Adipocyte (in vitro differentiated cells): ENCODE measurements around the gene KRTAP6-2.

Experiments used
- DNase-seq: peaks from one replicate; pipeline ENCODE4 v3.0.0-alpha.2; 2015; ENCODE audit warnings: low read depth
- H3K27me3 ChIP-seq: replicated peaks from 2 replicates; pipeline ENCODE4 v1.7.0; 2013; ENCODE audit warnings: mild to moderate bottlenecking, low read length, moderate library complexity; ENCODE audit not compliant: control insufficient read depth, insufficient read depth
- H3K36me3 ChIP-seq: 2 replicates; pipeline ENCODE4 v1.7.0; 2013; ENCODE audit warnings: low read length, mild to moderate bottlenecking, moderate library complexity; ENCODE audit not compliant: control insufficient read depth, insufficient read depth, severe bottlenecking
- H3K4me1 ChIP-seq: 2 replicates; pipeline ENCODE4 v1.7.0; 2013; ENCODE audit warnings: mild to moderate bottlenecking, low read length, moderate library complexity; ENCODE audit not compliant: control insufficient read depth, insufficient read depth
- H3K4me3 ChIP-seq: 2 replicates; pipeline ENCODE4 v1.7.0; 2013; ENCODE audit warnings: mild to moderate bottlenecking, low read length, moderate library complexity
- H3K9ac ChIP-seq: 2 replicates; pipeline ENCODE4 v1.7.0; 2013; ENCODE audit warnings: mild to moderate bottlenecking, low read length, moderate library complexity
- H3K9me3 ChIP-seq: 2 replicates; pipeline ENCODE4 v1.7.0; 2013; ENCODE audit warnings: mild to moderate bottlenecking, low read length, moderate library complexity; ENCODE audit not compliant: control insufficient read depth

KRTAP6-2 gene

DNA sequence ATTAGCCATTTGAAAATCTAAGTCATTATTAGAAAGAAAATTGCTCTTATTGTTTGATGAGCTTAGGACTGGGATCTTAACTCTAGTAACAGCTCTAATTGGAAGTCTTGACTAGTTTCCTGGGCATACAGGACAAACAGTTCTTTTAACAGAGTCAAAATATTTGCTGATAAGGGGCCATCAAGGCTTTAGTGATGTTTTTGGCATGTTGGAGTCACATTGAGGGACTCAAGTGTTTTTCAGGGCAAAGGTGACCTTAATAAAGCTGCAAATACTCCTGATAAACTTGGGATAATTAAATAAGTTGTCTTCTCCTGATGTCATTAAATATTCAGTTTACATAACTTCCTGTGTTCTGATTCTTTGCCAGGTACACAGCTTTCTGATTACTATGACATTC is 31.1 kb downstream of the KRTAP6-2 start:
- no peak for DNase-seq
- H3K4me1 ChIP-seq: no peaks in the 10 kb centered on the region
- H3K9me3 ChIP-seq: no peaks in the 10 kb centered on the region
- H3K27me3 ChIP-seq: no peaks in the 10 kb centered on the region
- no peaks in the 10 kb centered on the region for H3K36me3 ChIP-seq
- H3K4me3 ChIP-seq: no peak overlapping the region
- no peak overlapping the region for H3K9ac ChIP-seq

DNA sequence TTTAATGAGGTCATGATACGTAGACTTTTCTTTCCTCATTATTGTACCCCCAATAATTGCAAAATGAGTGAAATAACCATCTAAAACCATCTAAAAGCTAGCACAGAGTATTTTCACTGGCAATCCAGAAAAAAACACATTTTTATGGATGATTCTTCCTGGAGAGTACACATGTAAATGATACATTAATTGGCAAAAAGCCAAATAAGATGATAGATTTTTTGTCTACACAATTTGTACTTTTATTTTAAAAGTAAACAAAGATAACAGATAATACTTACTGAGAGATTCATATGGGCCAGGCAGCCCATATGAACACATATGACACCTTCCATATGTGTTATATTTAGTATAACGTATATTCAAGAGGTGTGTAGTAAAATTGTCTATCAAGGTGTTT is 35.1 kb downstream of the KRTAP6-2 start:
- DNase-seq: no peak
- Histone ChIP-seq H3K4me1 (no peaks in the 10 kb centered on the region), H3K27me3 (no peaks in the 10 kb centered on the region)

DNA sequence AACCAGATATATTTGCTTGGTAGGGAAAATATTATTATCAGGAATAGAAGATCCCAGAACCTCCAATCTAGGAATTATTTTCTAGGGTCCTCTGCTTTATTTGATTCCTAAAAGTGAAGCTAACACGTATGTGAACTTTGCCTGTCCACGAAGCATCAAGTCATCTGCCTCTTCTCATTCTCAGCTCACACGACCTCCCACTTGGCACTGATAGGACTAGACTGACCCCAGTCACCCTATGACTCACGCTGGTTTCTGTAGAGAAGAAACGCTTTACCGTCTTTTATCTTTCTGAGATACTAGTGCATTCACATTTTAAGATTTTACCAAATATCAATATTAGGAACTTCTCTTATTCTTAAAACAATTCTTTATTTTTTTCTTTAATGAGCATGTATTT is 35.6 kb downstream of the KRTAP6-2 start:
- Histone ChIP-seq H3K27me3 (no peaks in the 10 kb centered on the region), H3K9ac (no peak overlapping the region), H3K4me1 (no peaks in the 10 kb centered on the region), H3K4me3 (no peak overlapping the region), H3K36me3 (no peaks in the 10 kb centered on the region), H3K9me3 (no peaks in the 10 kb centered on the region)
- DNase-seq: no peak

More for the DNA sequence above, 35.1 kb downstream of the KRTAP6-2 start:
- Histone ChIP-seq H3K9me3 (no peaks in the 10 kb centered on the region), H3K9ac (no peak overlapping the region), H3K36me3 (no peaks in the 10 kb centered on the region), H3K4me3 (no peak overlapping the region)

GRCh38 chr21:30561957-30562356 is 36.7 kb downstream of the KRTAP6-2 start:
- H3K4me1 ChIP-seq: no peaks in the 10 kb centered on the region
- no peak overlapping the region for H3K4me3 ChIP-seq
- no peak for DNase-seq
- H3K36me3 ChIP-seq: no peaks in the 10 kb centered on the region
- H3K9me3 ChIP-seq: no peaks in the 10 kb centered on the region
- no peak overlapping the region for H3K9ac ChIP-seq
- no peaks in the 10 kb centered on the region for H3K27me3 ChIP-seq

DNA sequence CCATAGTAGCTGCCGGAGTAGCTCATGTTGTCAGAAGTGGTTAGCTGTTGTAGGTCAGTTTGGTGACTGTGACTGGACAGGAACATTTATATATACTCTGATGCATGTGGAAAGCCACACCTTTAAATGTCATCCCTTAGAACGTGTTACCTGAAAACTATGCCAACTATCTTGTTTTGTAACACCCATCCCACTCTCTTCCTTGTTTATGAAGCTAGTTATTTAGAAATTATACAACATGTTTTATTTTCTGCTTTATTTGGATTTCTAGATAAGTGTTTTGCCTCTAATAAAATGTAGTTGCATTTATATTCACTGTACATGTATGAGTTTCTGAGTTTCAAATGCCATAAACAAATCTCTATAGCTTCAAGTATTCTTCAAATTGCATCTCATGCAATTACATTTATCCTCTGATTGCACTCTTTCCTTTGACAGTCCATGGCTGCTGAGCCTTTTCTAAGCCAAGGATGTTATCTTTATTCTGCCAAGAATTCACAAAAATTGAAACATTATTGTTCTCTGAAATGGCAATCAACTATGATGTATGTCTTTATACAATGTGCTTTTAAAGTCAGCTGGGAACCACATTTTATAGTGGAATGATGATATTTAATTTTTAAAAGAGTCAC is 37.3 kb downstream of the KRTAP6-2 start, which contains the start of gene KRTAP19-7:
TSS of gene KRTAP19-7 (minus strand) at position 51 of the 632 bp plus-strand sequence. CDS start at position 26, 25 bp downstream.
- Histone ChIP-seq H3K4me3 (no peak within 1 kb of the TSS), H3K9me3 (no peaks in the 10 kb centered on the region), H3K27me3 (no peaks in the 10 kb centered on the region), H3K9ac (no peak within 1 kb of the TSS), H3K36me3 (no peaks in the 10 kb centered on the region), H3K4me1 (no peaks in the 10 kb centered on the region)
- no peak for DNase-seq

DNA sequence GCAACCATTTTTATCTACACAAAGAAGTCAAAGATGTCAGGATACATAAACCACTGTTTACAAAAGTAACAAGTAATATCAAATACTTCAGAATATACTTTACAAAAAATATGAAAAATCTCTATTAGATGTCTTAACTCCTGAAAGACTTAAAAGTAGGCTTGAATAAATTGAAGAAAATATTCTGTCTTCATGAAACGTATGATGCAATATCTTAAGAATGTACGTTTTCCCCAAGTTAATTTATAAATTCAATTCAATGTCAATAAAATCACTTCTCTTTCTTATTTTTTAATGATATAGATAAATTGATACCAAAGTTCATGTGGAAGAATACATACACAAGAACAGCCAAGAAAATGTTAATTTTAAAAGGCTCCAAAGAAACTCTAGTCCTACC is 43.6 kb downstream of the KRTAP6-2 start:
- no peak for DNase-seq
- Histone ChIP-seq H3K9me3 (peaks cover 13% of the 10 kb centered on the region), H3K27me3 (no peaks in the 10 kb centered on the region), H3K9ac (no peak overlapping the region), H3K4me3 (no peak overlapping the region), H3K4me1 (no peaks in the 10 kb centered on the region), H3K36me3 (no peaks in the 10 kb centered on the region)

DNA sequence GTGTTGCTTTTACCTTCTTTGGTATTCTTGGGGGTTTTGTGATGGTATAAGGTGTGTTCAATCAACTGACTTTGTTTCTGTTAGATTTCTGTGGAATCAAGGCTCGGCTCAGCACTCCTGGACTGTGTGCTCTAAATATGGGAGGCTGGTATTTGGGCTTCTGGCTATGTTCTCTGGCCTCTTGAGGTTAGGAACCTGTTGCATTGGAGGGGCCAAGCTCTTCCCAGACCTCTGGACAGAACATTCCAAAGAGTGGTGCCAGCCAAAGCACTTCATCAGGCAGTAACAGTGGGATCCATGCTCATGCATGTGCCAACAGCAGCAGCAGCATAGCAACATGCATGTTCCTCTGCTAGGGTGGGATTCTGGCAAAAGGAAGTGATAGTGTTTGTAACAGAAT is 45.9 kb downstream of the KRTAP6-2 start:
- Histone ChIP-seq H3K4me1 (no peaks in the 10 kb centered on the region), H3K36me3 (no peaks in the 10 kb centered on the region), H3K27me3 (no peaks in the 10 kb centered on the region), H3K9ac (no peak overlapping the region), H3K4me3 (no peak overlapping the region), H3K9me3 (peaks cover 17% of the 10 kb centered on the region)
- no peak for DNase-seq
